GM15510 (cell line): ENCODE results near the gene MGST1.

ENCODE experiments used
- POLR2A ChIP-seq: IDR thresholded peaks from 3 replicates; pipeline ENCODE4 v1.6.1; 2011; ENCODE audit warnings: borderline replicate concordance; ENCODE audit not compliant: insufficient read length; ENCODE audit errors: extremely low read depth

The MGST1 gene

DNA sequence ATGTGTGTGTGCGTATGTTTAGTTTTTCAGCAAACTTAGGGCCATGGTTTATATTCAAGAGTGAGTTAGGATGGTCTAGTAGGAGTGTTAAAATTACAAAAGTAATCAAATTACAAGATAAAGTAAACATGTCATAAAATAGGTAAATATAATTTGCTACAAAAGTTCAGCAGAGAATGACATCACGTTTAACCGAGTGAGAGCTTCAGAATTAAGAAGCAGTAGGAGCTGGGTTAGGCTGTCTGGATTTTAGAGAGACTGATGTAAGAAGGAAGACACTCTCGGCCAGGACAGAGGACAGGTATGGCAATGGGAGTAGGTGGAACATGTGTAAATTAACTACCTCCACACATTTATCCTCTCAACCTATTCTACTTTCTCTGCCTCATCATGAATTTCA lies 11.6 kb upstream of the MGST1 start:
- no peak for TF ChIP-seq POLR2A

GRCh38 chr12:16344269-16344668 lies 3.2 kb upstream of the MGST1 start:
- no peak for TF ChIP-seq POLR2A

GRCh38 chr12:16345105-16345504 lies 2.3 kb upstream of the MGST1 start:
- TF ChIP-seq POLR2A, result no peak

DNA sequence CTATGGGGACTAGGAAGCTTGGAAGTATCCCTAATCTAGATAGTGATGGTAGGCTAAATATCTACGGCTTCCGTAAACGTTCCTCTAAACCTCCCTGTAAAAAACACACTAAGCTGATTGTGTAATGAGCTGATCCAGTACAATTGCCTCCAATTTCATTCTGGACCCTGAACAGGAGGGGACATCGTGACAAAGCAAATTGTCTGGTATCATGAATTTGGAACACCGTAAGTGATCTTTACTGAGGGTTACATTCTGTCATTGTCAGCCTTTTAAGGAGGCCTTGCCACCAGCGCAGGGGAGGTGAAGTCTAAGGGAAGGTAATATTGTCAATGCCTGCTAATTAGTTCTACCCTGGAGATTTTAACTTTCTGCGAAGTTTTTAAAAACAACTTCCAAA lies 487 bp upstream of the MGST1 start:
- TF ChIP-seq POLR2A, result no peak

DNA sequence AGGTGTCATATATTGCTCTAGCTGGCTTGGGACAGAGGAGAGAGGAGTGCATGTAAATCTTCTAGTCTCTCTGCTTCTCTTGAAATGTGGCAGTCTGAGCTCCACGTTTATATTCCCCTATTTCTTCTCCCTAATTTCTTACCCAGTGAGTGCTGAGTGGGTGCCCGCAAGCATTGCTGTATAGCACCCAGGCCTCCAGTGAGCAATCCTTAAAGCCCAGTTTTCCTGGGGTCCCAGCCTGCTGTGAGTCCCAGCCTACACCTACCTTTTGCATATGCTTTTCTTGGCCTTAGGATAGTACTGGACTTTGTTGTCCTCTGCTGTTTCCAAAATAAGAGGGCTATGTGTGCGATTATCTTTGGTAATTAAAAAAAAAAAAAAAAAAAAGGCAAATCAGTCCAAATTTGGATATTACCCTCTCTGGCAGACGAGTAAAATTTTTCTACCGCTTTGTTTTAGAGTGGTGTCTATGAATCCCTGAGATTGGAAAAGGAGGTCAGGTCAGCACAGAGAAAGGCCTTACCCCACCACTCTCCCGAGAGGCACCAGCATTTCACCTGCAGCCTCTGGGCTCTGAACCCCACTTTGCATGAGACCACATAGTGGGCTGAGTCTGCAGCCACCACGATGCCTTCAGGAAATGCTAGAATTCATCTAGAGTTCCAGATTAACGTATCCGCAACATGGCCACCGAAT lies 1.1 kb downstream of the MGST1 start:
- TF ChIP-seq POLR2A, result no peak

- no peak for TF ChIP-seq POLR2A
Observed at GRCh38 chr12:16349131-16349460, 1.7 kb downstream of the MGST1 start.

GRCh38 chr12:16350682-16351081 lies 3.2 kb downstream of the MGST1 start:
- no peak for TF ChIP-seq POLR2A

DNA sequence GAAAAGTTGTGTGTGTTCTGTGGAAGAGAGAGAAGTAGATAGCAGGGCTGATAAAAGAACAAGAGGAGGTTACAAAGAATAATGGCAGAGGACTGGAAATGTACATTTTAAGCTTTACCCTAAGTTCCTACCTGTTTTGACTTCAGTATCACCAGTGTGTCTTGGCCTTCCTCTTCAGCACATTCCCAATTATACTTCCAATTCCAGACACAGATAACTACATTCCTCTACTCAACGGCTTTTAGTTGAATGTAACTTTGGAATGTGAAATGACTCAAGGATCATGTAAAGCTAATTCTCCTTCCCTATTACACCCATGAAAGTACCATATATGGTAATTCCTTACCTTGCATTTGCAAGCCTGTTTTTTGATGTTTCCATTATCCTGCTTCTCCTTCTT lies 5.0 kb downstream of the MGST1 start:
- no peak for TF ChIP-seq POLR2A

GRCh38 chr12:16358878-16359277 lies 11.4 kb downstream of the MGST1 start:
- no peak for TF ChIP-seq POLR2A

DNA sequence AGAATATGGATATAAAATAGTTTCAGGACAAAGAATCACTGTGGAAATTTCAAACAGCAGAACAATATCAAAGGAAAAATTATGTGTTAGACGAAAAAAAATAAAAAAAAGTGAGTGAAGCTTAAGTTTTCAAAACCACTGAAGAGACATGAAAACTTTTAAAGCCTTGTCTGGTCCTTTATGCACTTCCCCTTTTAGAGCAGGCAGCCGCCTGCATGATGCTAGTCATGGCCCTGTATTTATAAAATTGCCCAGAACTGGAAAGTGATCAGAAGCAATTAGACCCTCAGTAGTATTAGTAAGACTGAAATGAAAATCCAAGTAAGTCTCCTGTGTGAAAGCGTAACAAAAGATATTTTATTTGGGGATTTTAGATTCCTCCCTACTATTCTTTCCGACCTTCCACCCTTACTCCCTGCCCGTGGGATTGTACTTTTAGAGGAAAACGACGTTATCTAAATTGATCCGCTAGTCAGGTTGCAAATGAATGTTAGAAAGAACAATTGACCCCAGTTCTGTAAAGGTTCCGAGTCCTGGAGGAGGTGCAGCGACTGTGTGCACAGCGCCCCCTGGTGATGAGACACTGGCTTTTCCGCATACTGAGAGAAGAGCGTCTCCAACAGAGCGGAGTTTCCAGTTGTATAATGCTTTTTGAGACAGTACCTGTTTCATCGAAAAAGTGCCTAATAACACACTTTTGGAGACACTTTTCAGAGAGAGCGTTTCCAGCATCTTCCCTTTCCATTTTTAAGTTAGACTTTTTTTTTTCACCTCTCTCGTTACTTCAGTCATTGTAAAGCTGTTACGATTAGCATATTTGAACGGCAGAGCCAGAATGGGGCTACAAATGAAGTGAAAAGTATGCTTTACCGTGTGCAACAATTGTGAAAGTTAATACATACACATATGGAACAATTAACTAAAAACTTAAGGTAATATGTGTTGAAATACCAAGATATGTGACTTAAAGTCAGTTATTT lies 12.4 kb downstream of the MGST1 start:
- TF ChIP-seq POLR2A, result no peak

GRCh38 chr12:16361142-16361783 lies 13.8 kb downstream of the MGST1 start:
- no peak for TF ChIP-seq POLR2A

DNA sequence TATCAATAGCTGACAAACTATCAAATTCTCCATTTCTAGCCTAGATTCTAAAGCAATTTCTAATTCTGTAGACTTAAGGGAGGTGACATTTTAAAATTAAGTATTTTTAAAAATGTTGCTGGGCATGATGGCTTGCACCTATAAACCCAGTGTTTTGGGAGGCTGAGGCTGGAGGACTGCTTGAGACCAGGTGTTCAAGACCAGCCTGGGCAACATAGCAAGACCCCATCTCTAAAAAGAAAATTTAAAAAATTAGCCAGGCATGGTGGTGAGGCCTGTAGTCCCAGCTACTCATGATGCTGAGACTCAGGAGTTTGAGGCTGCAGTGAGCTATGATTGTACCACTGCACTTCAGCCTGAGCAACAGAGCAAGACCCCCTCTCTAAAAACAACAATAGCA lies 15.1 kb downstream of the MGST1 start:
- TF ChIP-seq POLR2A, result no peak

DNA sequence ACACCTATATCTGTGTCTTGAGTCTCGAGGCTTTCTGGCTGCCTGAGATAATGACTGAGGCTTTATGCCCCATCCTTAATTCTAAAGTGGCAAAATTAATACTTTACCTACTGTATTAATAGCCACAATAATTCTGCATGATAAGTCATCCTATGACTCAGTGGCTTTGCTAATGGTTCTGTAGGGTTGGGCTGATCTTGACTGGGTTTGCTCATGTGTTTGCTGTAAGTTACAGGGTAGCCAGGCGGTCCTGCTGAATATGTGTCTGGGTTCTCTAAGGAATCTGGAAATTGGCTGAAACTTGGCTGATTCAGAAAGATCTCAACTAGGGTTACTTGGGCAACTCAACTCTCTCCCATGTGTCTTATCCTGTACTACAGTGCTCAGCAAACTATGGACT lies 21.7 kb downstream of the MGST1 start:
- no peak for TF ChIP-seq POLR2A

- no peak for TF ChIP-seq POLR2A
Observed at GRCh38 chr12:16370096-16370495, 22.7 kb downstream of the MGST1 start.

DNA sequence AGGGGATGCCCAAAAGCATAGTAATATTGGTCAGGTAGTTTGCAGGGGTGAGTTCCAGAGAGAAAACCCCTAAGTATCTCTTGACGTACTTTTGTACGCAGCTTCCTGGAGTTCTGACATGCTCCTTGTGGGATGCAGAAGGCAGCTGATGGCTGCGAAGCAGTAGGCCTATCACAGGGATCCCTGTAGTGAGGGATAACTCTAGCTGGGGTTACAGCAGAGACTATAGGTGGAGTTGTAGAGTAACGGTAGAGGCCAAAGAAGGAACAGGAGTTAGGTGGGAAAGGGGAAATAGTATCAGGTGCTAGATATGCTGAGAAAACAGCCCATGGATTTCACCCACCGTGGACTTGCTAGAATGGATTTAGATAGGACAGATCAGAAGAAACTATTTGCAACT lies 37.3 kb downstream of the MGST1 start:
- TF ChIP-seq POLR2A, result no peak
